ENCODE measurements around the gene GHITM. TPM values are rescaled to one million over a fixed set of nuclear protein-coding genes. Genes with fewer than 3 reads are reported as not detected.

The GHITM gene
- total RNA-seq, 1 experiment from 2014 or later = 156 TPM

GRCh38 chr10:84178160-84178609, 38.9 kb downstream of the GHITM start:
- Histone ChIP-seq H3K9me3 (ENCODE audit: control insufficient read depth in 1 of 2, insufficient read depth in 1 of 2, low read depth in 1 of 2, low read length in 2 of 2) (no peaks in the 10 kb centered on the region), H3K4me1 (ENCODE audit: control insufficient read depth in 1 of 2, insufficient read depth in 2 of 2, low read length in 2 of 2) (no peaks in the 10 kb centered on the region), H3K36me3 (ENCODE audit: control insufficient read depth in 1 of 2, insufficient read depth in 2 of 2, low read length in 2 of 2) (no peaks in the 10 kb centered on the region), H3K9ac (ENCODE audit: low read length) (no peak overlapping the region), H4K20me1 (ENCODE audit: insufficient read depth) (no peaks in the 10 kb centered on the region), H3K9me2 (ENCODE audit: insufficient read depth) (no peaks in the 10 kb centered on the region), H3K27me3 (ENCODE audit: insufficient read depth, low read length) (no peaks in the 10 kb centered on the region), H3K4me2 (ENCODE audit: low read length) (no peak overlapping the region), H3K27ac (ENCODE audit: low read depth, low read length) (no peak overlapping the region), H2AFZ (ENCODE audit: low read depth, low read length, poor library complexity, severe bottlenecking) (no peak overlapping the region), H3K4me3 (replicated peaks in 1 of 2; ENCODE audit: low read depth in 1 of 2, low read length in 2 of 2) (no peak overlapping the region), H3K79me2 (ENCODE audit: insufficient read depth, low read length) (no peaks in the 10 kb centered on the region)
- ChIA-PET POLR2A (no interaction called here), CTCF (no interaction called here), RAD21 (ENCODE audit: low non-redundant PET in 1 of 2, low total read pairs in 2 of 2, uncharacterized antibody in 2 of 2, unreplicated experiment in 2 of 2) (no interaction called here)
- no TSS peak for BruUV-seq (replicated peaks)
- TF ChIP-seq, protein P1, sequence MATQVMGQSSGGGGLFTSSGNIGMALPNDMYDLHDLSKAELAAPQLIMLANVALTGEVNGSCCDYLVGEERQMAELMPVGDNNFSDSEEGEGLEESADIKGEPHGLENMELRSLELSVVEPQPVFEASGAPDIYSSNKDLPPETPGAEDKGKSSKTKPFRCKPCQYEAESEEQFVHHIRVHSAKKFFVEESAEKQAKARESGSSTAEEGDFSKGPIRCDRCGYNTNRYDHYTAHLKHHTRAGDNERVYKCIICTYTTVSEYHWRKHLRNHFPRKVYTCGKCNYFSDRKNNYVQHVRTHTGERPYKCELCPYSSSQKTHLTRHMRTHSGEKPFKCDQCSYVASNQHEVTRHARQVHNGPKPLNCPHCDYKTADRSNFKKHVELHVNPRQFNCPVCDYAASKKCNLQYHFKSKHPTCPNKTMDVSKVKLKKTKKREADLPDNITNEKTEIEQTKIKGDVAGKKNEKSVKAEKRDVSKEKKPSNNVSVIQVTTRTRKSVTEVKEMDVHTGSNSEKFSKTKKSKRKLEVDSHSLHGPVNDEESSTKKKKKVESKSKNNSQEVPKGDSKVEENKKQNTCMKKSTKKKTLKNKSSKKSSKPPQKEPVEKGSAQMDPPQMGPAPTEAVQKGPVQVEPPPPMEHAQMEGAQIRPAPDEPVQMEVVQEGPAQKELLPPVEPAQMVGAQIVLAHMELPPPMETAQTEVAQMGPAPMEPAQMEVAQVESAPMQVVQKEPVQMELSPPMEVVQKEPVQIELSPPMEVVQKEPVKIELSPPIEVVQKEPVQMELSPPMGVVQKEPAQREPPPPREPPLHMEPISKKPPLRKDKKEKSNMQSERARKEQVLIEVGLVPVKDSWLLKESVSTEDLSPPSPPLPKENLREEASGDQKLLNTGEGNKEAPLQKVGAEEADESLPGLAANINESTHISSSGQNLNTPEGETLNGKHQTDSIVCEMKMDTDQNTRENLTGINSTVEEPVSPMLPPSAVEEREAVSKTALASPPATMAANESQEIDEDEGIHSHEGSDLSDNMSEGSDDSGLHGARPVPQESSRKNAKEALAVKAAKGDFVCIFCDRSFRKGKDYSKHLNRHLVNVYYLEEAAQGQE (IDR thresholded peaks at IDR 0.05; ENCODE audit: low read depth) = no peak
- no peak for TF ChIP-seq FOSL1 (IDR thresholded peaks at IDR 0.05; ENCODE audit: low read depth)
- no peak for TF ChIP-seq CBX3 (IDR thresholded peaks at IDR 0.05; ENCODE audit: low read depth)
- no peak for ATAC-seq
- DNase-seq (ENCODE audit: low read depth, low spot score) = no peak
- intact Hi-C loops (cut with micrococcal nuclease) = no loop called here

DNA sequence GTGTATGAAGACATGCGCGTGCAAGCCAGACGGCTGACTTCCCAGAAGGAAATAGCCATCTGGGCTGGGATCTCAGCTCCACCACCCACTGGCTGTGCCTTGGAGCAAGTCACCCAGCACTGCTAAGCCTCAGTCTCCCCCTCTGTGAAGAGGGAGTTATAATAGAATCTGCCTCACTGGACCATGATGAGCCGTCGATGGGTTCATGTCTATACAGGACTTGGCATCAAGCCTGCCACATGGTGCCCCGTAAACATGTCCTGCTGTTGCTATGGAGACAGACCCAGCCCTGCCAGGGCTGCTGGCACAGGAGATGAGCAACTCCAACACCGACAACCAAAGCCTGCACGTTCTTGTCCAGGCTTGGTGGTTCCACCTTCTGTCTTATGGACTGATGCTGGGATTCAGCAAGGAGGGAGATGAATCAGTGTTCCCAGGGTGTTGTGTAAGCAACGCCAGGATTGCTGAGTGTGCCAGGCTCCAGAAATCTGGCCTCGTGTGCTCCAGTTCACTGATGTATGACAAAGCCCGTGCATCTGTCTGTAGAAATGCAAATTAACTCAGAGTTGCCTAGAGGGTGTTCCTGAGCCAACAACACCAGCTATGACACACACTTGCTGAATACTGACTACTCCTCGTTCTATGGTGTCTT, 39.9 kb downstream of the GHITM start:
- ChIA-PET CTCF (no interaction called here), RAD21 (ENCODE audit: low non-redundant PET in 1 of 2, low total read pairs in 2 of 2, uncharacterized antibody in 2 of 2, unreplicated experiment in 2 of 2) (no interaction called here), POLR2A (no interaction called here)
- intact Hi-C loops (cut with micrococcal nuclease) = no loop called here
- no peak overlapping the region for H2AFZ ChIP-seq (ENCODE audit: low read depth, low read length, poor library complexity, severe bottlenecking)
- no TSS peak for BruUV-seq (replicated peaks)
- no peaks in the 10 kb centered on the region for H3K9me3 ChIP-seq (ENCODE audit: control insufficient read depth in 1 of 2, insufficient read depth in 1 of 2, low read depth in 1 of 2, low read length in 2 of 2)
- no peaks in the 10 kb centered on the region for H3K79me2 ChIP-seq (ENCODE audit: insufficient read depth, low read length)
- no peak overlapping the region for H3K4me2 ChIP-seq (ENCODE audit: low read length)
- ATAC-seq (no peak), DNase-seq (ENCODE audit: low read depth, low spot score) (no peak)
- no peak overlapping the region for H3K9ac ChIP-seq (ENCODE audit: low read length)
- H4K20me1 ChIP-seq (ENCODE audit: insufficient read depth) = no peaks in the 10 kb centered on the region
- no peaks in the 10 kb centered on the region for H3K4me1 ChIP-seq (ENCODE audit: control insufficient read depth in 1 of 2, insufficient read depth in 2 of 2, low read length in 2 of 2)
- H3K4me3 ChIP-seq (replicated peaks in 1 of 2; ENCODE audit: low read depth in 1 of 2, low read length in 2 of 2) = no peak overlapping the region
- H3K36me3 ChIP-seq (ENCODE audit: control insufficient read depth in 1 of 2, insufficient read depth in 2 of 2, low read length in 2 of 2) = no peaks in the 10 kb centered on the region
- H3K27me3 ChIP-seq (ENCODE audit: insufficient read depth, low read length) = no peaks in the 10 kb centered on the region
- no peaks in the 10 kb centered on the region for H3K9me2 ChIP-seq (ENCODE audit: insufficient read depth)
- no peak overlapping the region for H3K27ac ChIP-seq (ENCODE audit: low read depth, low read length)
- no peak for TF ChIP-seq ZNF274 (IDR thresholded peaks at IDR 0.05; ENCODE audit: low read depth, low read length)
- no peak for TF ChIP-seq YY1 (IDR thresholded peaks at IDR 0.05; ENCODE audit: extremely low read depth, insufficient replicate concordance, low read depth, low read length)
- no peak for TF ChIP-seq JUND (IDR thresholded peaks at IDR 0.05)
- no peak for TF ChIP-seq FOSL1 (IDR thresholded peaks at IDR 0.05; ENCODE audit: low read depth)
- TF ChIP-seq, protein P1 (IDR thresholded peaks at IDR 0.05; ENCODE audit: low read depth) = no peak
- TF ChIP-seq EZH2phosphoT487 (IDR thresholded peaks at IDR 0.05; ENCODE audit: borderline replicate concordance) = no peak
- TF ChIP-seq ELF1 (IDR thresholded peaks at IDR 0.05; ENCODE audit: borderline replicate concordance, low read depth) = no peak
- no peak for TF ChIP-seq CTCF (IDR thresholded peaks at IDR 0.05 in 2 of 3, conservative IDR thresholded peaks at IDR 0.05 in 1 of 3; ENCODE audit: borderline replicate concordance in 1 of 3, insufficient read depth in 1 of 3, low read depth in 2 of 3, low read length in 2 of 3)
- no peak for TF ChIP-seq POLR2A (IDR thresholded peaks at IDR 0.05; ENCODE audit: borderline replicate concordance, extremely low read depth, insufficient read depth, insufficient read length)
